ENCODE measurements around the gene GRB7.

Gene GRB7

GRCh38 chr17:39775031-39775430 is 37.3 kb downstream of the GRB7 start:
- DNase-seq: no peak

GRCh38 chr17:39776252-39776651 is 38.5 kb downstream of the GRB7 start:
- no peak for DNase-seq

- DNase-seq: peak; percentile 71
Measured at GRCh38 chr17:39777534-39778365, 40.0 kb downstream of the GRB7 start.

GRCh38 chr17:39781031-39781860 is 43.5 kb downstream of the GRB7 start:
- no peak for DNase-seq

GRCh38 chr17:39781861-39782213 is 44.1 kb downstream of the GRB7 start:
- no peak for DNase-seq

GRCh38 chr17:39782481-39782880 is 44.7 kb downstream of the GRB7 start:
- DNase-seq: no peak

- DNase-seq: no peak
Measured at GRCh38 chr17:39782980-39783379, 45.2 kb downstream of the GRB7 start.

GRCh38 chr17:39787041-39787440 is 49.3 kb downstream of the GRB7 start:
- DNase-seq: no peak

- DNase-seq: no peak
Measured at GRCh38 chr17:39787743-39788484, 50.2 kb downstream of the GRB7 start.

GRCh38 chr17:39791111-39791992 is 53.6 kb downstream of the GRB7 start:
- DNase-seq: peak; percentile 75

- DNase-seq: no peak
Measured at GRCh38 chr17:39792526-39793221, 54.9 kb downstream of the GRB7 start.

- no peak for DNase-seq
Measured at GRCh38 chr17:39793301-39793872, 55.6 kb downstream of the GRB7 start.

GRCh38 chr17:39794249-39794970 is 56.7 kb downstream of the GRB7 start:
- DNase-seq: no peak

All from activated effector memory CD4-positive, alpha-beta T cell treated with anti-CD3 and anti-CD28 coated beads, Interleukin-2, amount 50 U/mL, for 16 hours (primary cell).